Chondrocyte (in vitro differentiated cells): ENCODE data around the gene ANO3. TPM values are rescaled to one million over a fixed set of nuclear protein-coding genes. Genes with fewer than 3 reads are reported as not detected.

Experiments
- DNase-seq: peaks from one replicate; pipeline ENCODE4 v3.0.0; 2021; ENCODE audit warnings: mixed read lengths, low spot score
- H3K27ac Mint-ChIP-seq: one replicate; pipeline ENCODE4 v1.8.0; 2021; ENCODE audit warnings: mild to moderate bottlenecking, moderate library complexity, mixed read lengths; ENCODE audit not compliant: unreplicated experiment
- H3K27me3 Mint-ChIP-seq: 2 replicates; pipeline ENCODE4 v1.8.0; 2021; ENCODE audit warnings: low read depth, mixed read lengths
- H3K36me3 Mint-ChIP-seq: 2 replicates; pipeline ENCODE4 v1.8.0; 2021; ENCODE audit warnings: low read depth, mixed read lengths
- H3K4me1 Mint-ChIP-seq: 2 replicates; pipeline ENCODE4 v1.8.0; 2021; ENCODE audit warnings: low read depth, mild to moderate bottlenecking, mixed read lengths
- H3K4me3 Mint-ChIP-seq: one replicate; pipeline ENCODE4 v1.8.0; 2021; ENCODE audit warnings: mild to moderate bottlenecking, moderate library complexity, mixed read lengths; ENCODE audit not compliant: unreplicated experiment
- H3K9me3 Mint-ChIP-seq: 2 replicates; pipeline ENCODE4 v1.8.0; 2021; ENCODE audit warnings: low read depth, mixed read lengths
- total RNA-seq: library from RNA; stranded (reverse); gene quantifications from 3 replicates; pipeline ENCODE4 v1.2.1, GENCODE V29; 2021
- TF ChIP-seq, protein P1 (sequence below): fragments of 200-600 bp; sonication (generic); IDR thresholded peaks from 2 replicates; pipeline ENCODE4 v1.5.0; 2021; ENCODE audit warnings: antibody characterized with exemption, mild to moderate bottlenecking, moderate library complexity

The ANO3 gene
- total RNA-seq, 1 donor from 2014 or later = 0.07 TPM

GRCh38 chr11:26465274-26465673 is 133.3 kb downstream of the ANO3 start:
- TF ChIP-seq, protein P1, sequence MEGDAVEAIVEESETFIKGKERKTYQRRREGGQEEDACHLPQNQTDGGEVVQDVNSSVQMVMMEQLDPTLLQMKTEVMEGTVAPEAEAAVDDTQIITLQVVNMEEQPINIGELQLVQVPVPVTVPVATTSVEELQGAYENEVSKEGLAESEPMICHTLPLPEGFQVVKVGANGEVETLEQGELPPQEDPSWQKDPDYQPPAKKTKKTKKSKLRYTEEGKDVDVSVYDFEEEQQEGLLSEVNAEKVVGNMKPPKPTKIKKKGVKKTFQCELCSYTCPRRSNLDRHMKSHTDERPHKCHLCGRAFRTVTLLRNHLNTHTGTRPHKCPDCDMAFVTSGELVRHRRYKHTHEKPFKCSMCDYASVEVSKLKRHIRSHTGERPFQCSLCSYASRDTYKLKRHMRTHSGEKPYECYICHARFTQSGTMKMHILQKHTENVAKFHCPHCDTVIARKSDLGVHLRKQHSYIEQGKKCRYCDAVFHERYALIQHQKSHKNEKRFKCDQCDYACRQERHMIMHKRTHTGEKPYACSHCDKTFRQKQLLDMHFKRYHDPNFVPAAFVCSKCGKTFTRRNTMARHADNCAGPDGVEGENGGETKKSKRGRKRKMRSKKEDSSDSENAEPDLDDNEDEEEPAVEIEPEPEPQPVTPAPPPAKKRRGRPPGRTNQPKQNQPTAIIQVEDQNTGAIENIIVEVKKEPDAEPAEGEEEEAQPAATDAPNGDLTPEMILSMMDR = no peak
- Mint-ChIP-seq H3K9me3 (no peaks in the 10 kb centered on the region), H3K27me3 (peaks cover 5% of the 10 kb centered on the region), H3K4me1 (no peaks in the 10 kb centered on the region), H3K36me3 (no peaks in the 10 kb centered on the region), H3K4me3 (no peak overlapping the region), H3K27ac (no peak overlapping the region)
- DNase-seq = no peak

- Mint-ChIP-seq H3K4me1 (no peaks in the 10 kb centered on the region), H3K36me3 (no peaks in the 10 kb centered on the region), H3K27me3 (peaks cover 5% of the 10 kb centered on the region), H3K9me3 (no peaks in the 10 kb centered on the region), H3K4me3 (no peak overlapping the region), H3K27ac (no peak overlapping the region)
- TF ChIP-seq, protein P1 = no peak
- DNase-seq = no peak
Observed at GRCh38 chr11:26467506-26467905, 135.6 kb downstream of the ANO3 start.

GRCh38 chr11:26470992-26471391 is 139.1 kb downstream of the ANO3 start:
- Mint-ChIP-seq H3K27ac (no peak overlapping the region), H3K9me3 (no peaks in the 10 kb centered on the region), H3K4me3 (no peak overlapping the region), H3K27me3 (peaks cover 5% of the 10 kb centered on the region), H3K36me3 (no peaks in the 10 kb centered on the region), H3K4me1 (no peaks in the 10 kb centered on the region)
- DNase-seq = no peak
- TF ChIP-seq, protein P1 = no peak

DNA sequence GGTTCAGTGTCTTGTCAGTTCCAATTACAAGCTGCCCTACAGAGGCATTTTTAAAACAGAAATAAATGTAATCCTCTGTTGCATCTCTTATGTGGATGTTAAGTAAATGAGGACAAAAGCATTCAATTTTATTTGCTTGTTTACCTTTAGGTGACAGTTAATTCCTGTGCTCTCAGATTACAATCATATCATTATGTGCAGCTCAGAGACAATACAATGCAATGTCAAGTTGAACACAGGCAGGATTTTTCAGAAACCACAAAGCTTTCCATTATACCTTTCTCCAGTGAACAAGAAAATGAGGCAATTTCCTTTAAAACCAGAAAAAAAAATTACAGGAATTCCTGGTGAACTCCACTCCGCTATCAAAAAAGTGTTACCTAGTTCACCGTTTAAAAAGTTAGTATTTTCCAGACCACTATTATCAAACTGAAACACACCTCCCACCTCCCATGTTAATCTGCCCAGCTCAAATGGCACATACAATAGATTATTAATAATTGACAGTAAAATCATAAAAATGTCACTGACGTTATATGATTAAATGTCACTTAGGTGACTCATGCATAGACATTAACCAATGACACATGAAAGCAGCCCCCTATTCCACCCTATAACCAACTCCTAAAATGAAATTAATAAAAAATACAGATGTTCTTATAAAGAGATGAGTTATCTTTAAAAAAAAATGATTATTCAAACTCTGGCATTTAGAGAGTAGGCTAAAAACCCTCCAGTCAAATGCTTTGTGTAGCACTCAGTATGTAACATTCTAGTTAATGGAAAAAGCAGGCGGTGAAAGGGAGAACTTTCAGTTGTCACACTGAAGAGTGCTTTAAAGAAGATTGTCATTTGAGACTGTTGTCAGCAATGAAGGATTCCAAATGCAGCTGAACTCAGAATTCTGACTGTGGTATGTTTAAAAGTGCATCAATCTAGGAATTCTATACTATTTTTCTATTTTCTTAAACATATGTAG is 141.6 kb downstream of the ANO3 start:
- H3K27ac Mint-ChIP-seq = no peak overlapping the region
- H3K4me1 Mint-ChIP-seq = no peaks in the 10 kb centered on the region
- TF ChIP-seq, protein P1 = no peak
- no peaks in the 10 kb centered on the region for H3K36me3 Mint-ChIP-seq
- DNase-seq = no peak
- H3K27me3 Mint-ChIP-seq = peaks cover 5% of the 10 kb centered on the region
- H3K4me3 Mint-ChIP-seq = no peak overlapping the region
- H3K9me3 Mint-ChIP-seq = no peaks in the 10 kb centered on the region

DNA sequence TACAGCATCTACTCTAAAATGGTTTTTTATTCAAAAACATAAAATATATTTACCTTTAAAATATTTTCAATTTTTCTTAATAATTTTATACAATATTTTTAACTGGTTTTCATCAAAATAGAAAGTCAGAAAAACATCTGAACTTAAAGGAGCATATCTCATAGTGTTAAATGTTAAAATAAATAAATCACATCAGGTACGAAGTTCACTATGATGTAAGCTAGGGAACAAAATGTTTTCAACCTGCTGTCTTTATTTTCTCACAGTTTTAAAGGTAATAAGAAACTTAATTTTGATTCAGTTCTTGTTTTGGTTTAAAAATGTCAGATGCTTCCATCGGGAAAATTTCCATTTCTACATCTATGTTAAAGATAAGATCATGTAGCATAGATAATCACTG is 142.5 kb downstream of the ANO3 start:
- no peak for DNase-seq
- H3K4me3 Mint-ChIP-seq = no peak overlapping the region
- TF ChIP-seq, protein P1 = no peak
- no peak overlapping the region for H3K27ac Mint-ChIP-seq
- H3K27me3 Mint-ChIP-seq = peaks cover 7% of the 10 kb centered on the region
- no peaks in the 10 kb centered on the region for H3K36me3 Mint-ChIP-seq
- H3K4me1 Mint-ChIP-seq = no peaks in the 10 kb centered on the region
- no peaks in the 10 kb centered on the region for H3K9me3 Mint-ChIP-seq
